ENCODE results near the gene PALLD. TPM values are rescaled to one million over a fixed set of nuclear protein-coding genes. Genes with fewer than 3 reads are reported as not detected.

The PALLD gene
- total RNA-seq, 6 experiments from 2014 or later = 7.7 to 81.6 (median 24.8) TPM

DNA sequence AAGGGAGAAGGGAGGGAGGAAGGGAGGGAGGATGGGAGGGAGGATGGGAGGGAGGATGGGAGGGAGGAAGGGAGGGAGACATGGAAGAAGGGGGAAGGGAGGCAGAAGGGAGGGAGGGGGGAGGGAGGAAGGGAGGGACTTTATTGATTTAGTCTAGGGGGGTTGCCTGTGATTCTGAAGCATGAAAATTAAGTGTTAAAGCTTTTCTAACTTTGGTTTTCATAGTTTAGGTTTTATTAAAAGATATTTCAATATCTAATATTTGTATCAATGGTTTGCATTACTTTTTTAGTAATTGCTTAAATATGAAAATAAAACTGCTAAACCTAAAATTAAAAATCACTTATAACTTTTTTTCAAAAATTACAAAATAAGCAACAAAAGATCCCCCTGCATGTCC, 2.4 kb downstream of the PALLD start:
- Histone ChIP-seq H3K36me3 (no peaks in the 10 kb centered on the region), H3K9me3 (no peaks in the 10 kb centered on the region), H3K27ac (no peak overlapping the region), H3K4me3 (no peak overlapping the region), H3K27me3 (no peaks in the 10 kb centered on the region), H3K4me1 (no peaks in the 10 kb centered on the region)
- intact Hi-C loops (cut with DNase I) = no loop called here
- DNase-seq (no peak), ATAC-seq (no peak)
- TF ChIP-seq POLR2A (IDR thresholded peaks at IDR 0.05) (no peak), CTCF (IDR thresholded peaks at IDR 0.05) (no peak)

DNA sequence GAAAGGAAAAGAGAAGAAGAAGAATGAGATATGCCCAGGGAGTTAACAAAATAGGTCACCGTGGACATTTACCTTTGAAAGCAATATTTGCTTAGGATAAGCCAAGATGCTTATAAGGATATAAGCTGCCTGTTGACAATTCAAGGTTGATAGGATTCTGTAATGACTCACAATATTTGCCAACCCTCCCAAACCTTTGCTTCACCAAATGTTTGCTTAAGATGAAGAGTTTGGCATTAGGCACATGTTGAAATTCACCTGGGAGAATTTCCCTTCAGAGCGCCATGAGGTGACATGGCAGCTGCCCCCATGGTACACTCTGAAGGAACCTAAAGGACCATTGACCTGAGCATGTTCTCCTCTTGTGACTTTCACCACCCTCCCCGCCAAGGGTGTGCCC, 4.6 kb downstream of the PALLD start:
- DNase-seq = no peak
- Histone ChIP-seq H3K27ac (no peak overlapping the region), H3K4me1 (no peaks in the 10 kb centered on the region), H3K27me3 (no peaks in the 10 kb centered on the region), H3K9me3 (no peaks in the 10 kb centered on the region), H3K36me3 (no peaks in the 10 kb centered on the region), H3K4me3 (no peak overlapping the region)
- 30% methylated on average over 1 of the region's 3 CpGs for WGBS (ENCODE audit: insufficient coverage, low coverage, low lambda C conversion rate, missing lambda C conversion rate)
- TF ChIP-seq POLR2A (IDR thresholded peaks at IDR 0.05) = no peak
- intact Hi-C loops (cut with DNase I) = no loop called here
- peak; percentile 74 to 95 (median 92) for ATAC-seq

DNA sequence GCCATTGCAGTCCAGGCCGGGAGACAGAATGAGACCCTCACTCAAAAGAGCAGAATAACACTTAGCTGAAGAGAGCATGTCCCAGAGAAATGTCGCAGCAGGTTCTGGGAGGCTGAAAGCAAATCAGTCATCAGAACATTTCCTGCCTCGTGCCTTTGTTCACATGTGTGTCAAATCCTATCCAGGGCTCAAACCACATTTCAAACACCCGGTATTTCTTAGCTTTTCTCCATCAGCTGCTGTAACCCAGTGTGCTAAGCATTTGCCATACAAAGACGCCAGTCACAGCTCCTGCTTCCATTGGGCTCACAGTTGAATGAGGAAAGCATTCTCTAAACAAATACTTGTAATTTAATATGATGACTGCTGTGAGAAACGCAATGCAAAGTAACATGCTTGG, 6.0 kb downstream of the PALLD start:
- 72% methylated on average over 6 of the region's 6 CpGs for WGBS (ENCODE audit: insufficient coverage, low coverage, low lambda C conversion rate, missing lambda C conversion rate)
- ATAC-seq (no peak), DNase-seq (no peak)
- no peaks in the 10 kb centered on the region for H3K4me1 ChIP-seq
- H3K27ac ChIP-seq = no peak overlapping the region
- H3K27me3 ChIP-seq = no peaks in the 10 kb centered on the region
- intact Hi-C loops (cut with DNase I) = no loop called here
- H3K9me3 ChIP-seq = no peaks in the 10 kb centered on the region
- no peak for TF ChIP-seq CTCF (IDR thresholded peaks at IDR 0.05)
- no peak for TF ChIP-seq POLR2A (IDR thresholded peaks at IDR 0.05)
- H3K36me3 ChIP-seq = no peaks in the 10 kb centered on the region
- H3K4me3 ChIP-seq = no peak overlapping the region

DNA sequence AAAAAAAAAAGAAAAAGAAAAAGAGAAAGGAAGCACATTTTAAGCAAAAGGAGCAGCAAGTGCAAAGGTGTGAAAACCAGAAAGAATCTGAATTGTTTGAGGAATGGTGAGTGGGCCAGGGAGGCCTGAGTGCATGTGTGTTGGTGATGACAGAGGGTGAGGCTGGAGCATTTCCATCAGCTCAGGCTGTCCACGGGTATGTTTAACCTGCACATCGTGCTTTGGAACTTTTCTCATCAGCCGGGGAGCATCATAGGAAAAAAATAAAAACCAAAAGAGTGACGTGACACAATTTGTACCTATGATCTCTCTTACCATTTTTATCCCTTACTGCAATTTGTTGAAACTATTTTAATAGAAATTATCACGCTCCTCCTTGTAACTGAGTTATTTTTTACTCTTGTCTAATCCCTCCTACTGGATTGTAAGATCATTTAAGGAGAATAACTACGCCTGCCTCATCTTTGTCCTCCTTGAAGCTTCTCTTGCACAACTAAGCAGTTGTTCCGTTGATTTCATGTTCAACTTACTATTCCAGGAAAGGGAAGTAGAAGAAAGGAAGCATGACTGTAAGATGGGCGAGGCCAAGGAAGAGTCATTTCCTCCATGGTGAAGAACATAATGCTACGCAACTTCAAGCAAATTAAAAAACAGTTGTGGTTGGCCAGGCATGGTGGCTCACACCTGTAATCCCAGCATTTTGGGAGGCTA, 7.0 kb downstream of the PALLD start:
- DNase-seq (no peak), ATAC-seq (peak; percentile 55 to 70 (median 58))
- Histone ChIP-seq H3K4me3 (no peak overlapping the region), H3K36me3 (no peaks in the 10 kb centered on the region), H3K4me1 (no peaks in the 10 kb centered on the region), H3K27ac (no peak overlapping the region), H3K27me3 (no peaks in the 10 kb centered on the region), H3K9me3 (no peaks in the 10 kb centered on the region)
- intact Hi-C loops (cut with DNase I) = no loop called here
- 67% methylated on average over 9 of the region's 9 CpGs for WGBS (ENCODE audit: insufficient coverage, low coverage, low lambda C conversion rate, missing lambda C conversion rate)
- no peak for TF ChIP-seq POLR2A (IDR thresholded peaks at IDR 0.05)
- TF ChIP-seq CTCF (IDR thresholded peaks at IDR 0.05) = no peak

- H3K4me1 ChIP-seq = no peaks in the 10 kb centered on the region
- ATAC-seq = no peak
- no peaks in the 10 kb centered on the region for H3K9me3 ChIP-seq
- 81% methylated on average over 3 of the region's 3 CpGs for WGBS (ENCODE audit: insufficient coverage, low coverage, low lambda C conversion rate, missing lambda C conversion rate)
- no peak overlapping the region for H3K27ac ChIP-seq
- TF ChIP-seq POLR2A (IDR thresholded peaks at IDR 0.05) (no peak), CTCF (IDR thresholded peaks at IDR 0.05) (no peak)
- no peak for DNase-seq
- intact Hi-C loops (cut with DNase I) = no loop called here
- no peak overlapping the region for H3K4me3 ChIP-seq
- H3K27me3 ChIP-seq = no peaks in the 10 kb centered on the region
- no peaks in the 10 kb centered on the region for H3K36me3 ChIP-seq
These were observed 7.7 kb downstream of the PALLD start for GRCh38 chr4:168504526-168504925.

All from right lobe of liver (tissue), 6 donors.